ENCODE measurements around the gene TAL1. TPM values are rescaled to one million over a fixed set of nuclear protein-coding genes. Genes with fewer than 3 reads are reported as not detected.

Gene TAL1
- polyA plus RNA-seq, 3 donors = 0.50 TPM; not detected in 2

- TF ChIP-seq CTCF (IDR thresholded peaks at IDR 0.05) = no peak
- Mint-ChIP-seq H3K4me3 (peak overlapping the region in 1 of 2 donors; percentile 22), H3K27me3 (ENCODE audit: low read depth in 3 of 3) (peaks cover 11 to 29% (median 19%) of the 10 kb centered on the region in 3 donors), H3K36me3 (no peaks in the 10 kb centered on the region), H3K4me1 (peaks cover 10% of the 10 kb centered on the region), H3K27ac (no peak overlapping the region), H3K9me3 (peaks cover 0 to 2% (median 0%) of the 10 kb centered on the region in 7 donors)
- H3K4me2 ChIP-seq (replicated peaks; ENCODE audit: extremely low read depth, low read length, poor library complexity, severe bottlenecking) = no peak overlapping the region
- intact Hi-C loops (cut with micrococcal nuclease) = no loop called here
- peaks cover 7 to 12% of the 10 kb centered on the region in 2 donors for H3K4me1 ChIP-seq (ENCODE audit: control insufficient read depth in 1 of 2, insufficient read depth in 2 of 2, low read length in 2 of 2)
- no peaks in the 10 kb centered on the region for H4K20me1 ChIP-seq (ENCODE audit: insufficient read depth, low read length)
- no peak overlapping the region for H3K9ac ChIP-seq (ENCODE audit: insufficient read depth, low read length, poor library complexity, severe bottlenecking)
- H3K79me2 ChIP-seq (ENCODE audit: insufficient read depth, low read length) = no peaks in the 10 kb centered on the region
- no peak for DNase-seq
- no peak overlapping the region for H3K4me3 ChIP-seq (replicated peaks in 1 of 3; ENCODE audit: low read depth in 2 of 3, low read length in 3 of 3)
- H2AFZ ChIP-seq (ENCODE audit: insufficient read depth, low read depth, low read length, poor library complexity, severe bottlenecking) = no peak overlapping the region
- no peaks in the 10 kb centered on the region for H3K9me3 ChIP-seq (replicated peaks in 1 of 2; ENCODE audit: control insufficient read depth in 1 of 2, insufficient read depth in 1 of 2, low read length in 2 of 2)
- no peaks in the 10 kb centered on the region for H3K36me3 ChIP-seq (replicated peaks in 1 of 2; ENCODE audit: control insufficient read depth in 1 of 2, insufficient read depth in 2 of 2, low read length in 2 of 2)
- no peak overlapping the region for H3K27ac ChIP-seq (ENCODE audit: low read depth in 1 of 2, low read length in 2 of 2)
- H3K27me3 ChIP-seq (ENCODE audit: control insufficient read depth in 2 of 2, insufficient read depth in 2 of 2, low read length in 2 of 2) = peaks cover 0 to 13% of the 10 kb centered on the region in 2 donors
- WGBS (ENCODE audit: insufficient coverage) = 68% methylated on average over 2 of the region's 3 CpGs
Measured at GRCh38 chr1:47180603-47181094, 51.4 kb downstream of the TAL1 start.

- Histone ChIP-seq H3K4me2 (replicated peaks; ENCODE audit: extremely low read depth, low read length, poor library complexity, severe bottlenecking) (peak overlapping the region; percentile 83), H2AFZ (ENCODE audit: insufficient read depth, low read depth, low read length, poor library complexity, severe bottlenecking) (no peak overlapping the region), H3K9ac (ENCODE audit: insufficient read depth, low read length, poor library complexity, severe bottlenecking) (no peak overlapping the region), H4K20me1 (ENCODE audit: insufficient read depth, low read length) (no peaks in the 10 kb centered on the region), H3K79me2 (ENCODE audit: insufficient read depth, low read length) (no peaks in the 10 kb centered on the region), H3K9me3 (replicated peaks in 1 of 2; ENCODE audit: control insufficient read depth in 1 of 2, insufficient read depth in 1 of 2, low read length in 2 of 2) (no peaks in the 10 kb centered on the region), H3K27me3 (ENCODE audit: control insufficient read depth in 2 of 2, insufficient read depth in 2 of 2, low read length in 2 of 2) (peaks cover 0 to 13% of the 10 kb centered on the region in 2 donors), H3K36me3 (replicated peaks in 1 of 2; ENCODE audit: control insufficient read depth in 1 of 2, insufficient read depth in 2 of 2, low read length in 2 of 2) (no peaks in the 10 kb centered on the region), H3K4me3 (replicated peaks in 1 of 3; ENCODE audit: low read depth in 2 of 3, low read length in 3 of 3) (no peak overlapping the region), H3K4me1 (ENCODE audit: control insufficient read depth in 1 of 2, insufficient read depth in 2 of 2, low read length in 2 of 2) (peaks cover 7 to 12% of the 10 kb centered on the region in 2 donors), H3K27ac (ENCODE audit: low read depth in 1 of 2, low read length in 2 of 2) (no peak overlapping the region)
- Mint-ChIP-seq H3K4me1 (peaks cover 12% of the 10 kb centered on the region), H3K4me3 (peak overlapping the region in 1 of 2 donors; percentile 22), H3K27me3 (ENCODE audit: low read depth in 3 of 3) (peaks cover 11 to 29% (median 19%) of the 10 kb centered on the region in 3 donors), H3K9me3 (peaks cover 0 to 2% (median 0%) of the 10 kb centered on the region in 7 donors), H3K27ac (no peak overlapping the region), H3K36me3 (no peaks in the 10 kb centered on the region)
- intact Hi-C loops (cut with micrococcal nuclease) = no loop called here
- WGBS (ENCODE audit: insufficient coverage) = 100% methylated on average over 1 of the region's 3 CpGs
- no peak for DNase-seq
- no peak for TF ChIP-seq CTCF (IDR thresholded peaks at IDR 0.05)
Measured at GRCh38 chr1:47179988-47180563, 51.9 kb downstream of the TAL1 start.
